ENCODE data around the gene KDM2A.

KDM2A gene

GRCh38 chr11:67288198-67288451 is 169.1 kb downstream of the KDM2A start:
- no peak for DNase-seq

- DNase-seq: peak; percentile 83
These were observed 169.6 kb downstream of the KDM2A start for GRCh38 chr11:67288452-67289225.

- no peak for DNase-seq
These were observed 170.2 kb downstream of the KDM2A start, which contains the start of gene ANKRD13D for GRCh38 chr11:67289226-67289650. Gene ANKRD13D, plus strand, starts transcription at chr11:67289303. Its CDS starts 158 bp downstream, at chr11:67289461.

- no peak for DNase-seq
These were observed 170.8 kb downstream of the KDM2A start for GRCh38 chr11:67289651-67290479.

GRCh38 chr11:67290801-67291200 is 171.7 kb downstream of the KDM2A start:
- no peak for DNase-seq

- no peak for DNase-seq
These were observed 172.7 kb downstream of the KDM2A start for GRCh38 chr11:67291481-67292381.

GRCh38 chr11:67292671-67293070 is 173.6 kb downstream of the KDM2A start:
- DNase-seq: no peak

- DNase-seq: no peak
These were observed 174.0 kb downstream of the KDM2A start for GRCh38 chr11:67293090-67293489.

GRCh38 chr11:67295846-67296245 is 176.8 kb downstream of the KDM2A start:
- DNase-seq: no peak

GRCh38 chr11:67298786-67299185 is 179.7 kb downstream of the KDM2A start:
- no peak for DNase-seq

GRCh38 chr11:67299471-67300191 is 180.6 kb downstream of the KDM2A start:
- DNase-seq: no peak

- DNase-seq: no peak
These were observed 181.2 kb downstream of the KDM2A start for GRCh38 chr11:67300256-67300755.

GRCh38 chr11:67300756-67301312 is 181.8 kb downstream of the KDM2A start:
- DNase-seq: no peak

- no peak for DNase-seq
These were observed 182.4 kb downstream of the KDM2A start for GRCh38 chr11:67301313-67301921.

- DNase-seq: no peak
These were observed 183.0 kb downstream of the KDM2A start for GRCh38 chr11:67301951-67302516.

GRCh38 chr11:67302571-67303131 is 183.6 kb downstream of the KDM2A start:
- DNase-seq: peak; percentile 42

- DNase-seq: peak; percentile 87
These were observed 184.2 kb downstream of the KDM2A start, which contains the start of gene SSH3 for GRCh38 chr11:67303132-67303834. Gene SSH3, plus strand, starts transcription at chr11:67303530. Its CDS starts 96 bp downstream, at chr11:67303626.

- DNase-seq: no peak
These were observed 184.9 kb downstream of the KDM2A start for GRCh38 chr11:67303835-67304411.

GRCh38 chr11:67304511-67305113 is 185.5 kb downstream of the KDM2A start:
- DNase-seq: no peak
